Breast epithelium (tissue), 3 donors: Measurements from ENCODE around the gene RHBG.

Experiments
- CTCF ChIP-seq, 3 donors: fragments of 450-650 bp; IDR thresholded peaks; one replicate each; pipeline ENCODE4 v1.5.1; 2016 to 2017; ENCODE audit warnings: antibody characterized with exemption in 3 of 3, mild to moderate bottlenecking in 3 of 3, moderate library complexity in 3 of 3
- POLR2A ChIP-seq: fragments of 450-650 bp; IDR thresholded peaks from one replicate; pipeline ENCODE4 v1.6.1; 2016; ENCODE audit warnings: antibody characterized with exemption, mild to moderate bottlenecking, moderate library complexity
- POLR2AphosphoS5 ChIP-seq, 3 donors: sonication (generic); formaldehyde crosslinking; IDR thresholded peaks; one replicate each; pipeline ENCODE4 v1.6.1; 2017; ENCODE audit warnings: antibody characterized with exemption in 3 of 3

GRCh38 chr1:156368157-156368658, 803 bp upstream of the RHBG start:
- TF ChIP-seq CTCF (IDR thresholded peaks at IDR 0.05), result no peak
- no peak for TF ChIP-seq POLR2A
- no peak for TF ChIP-seq POLR2AphosphoS5 (IDR thresholded peaks at IDR 0.05)
